CD14-positive monocyte (primary cell): ENCODE data around the gene BOD1. TPM values are rescaled to one million over a fixed set of nuclear protein-coding genes. Genes with fewer than 3 reads are reported as not detected.

ENCODE experiments used
- DNase-seq, 3 donors: peaks; one replicate each; pipeline ENCODE4 v3.0.0-alpha.2; 2011 to 2022
- H2AFZ ChIP-seq: 2 replicates; pipeline ENCODE4 v1.6.0; 2012; ENCODE audit warnings: mild to moderate bottlenecking, low read depth, low read length, inconsistent platforms; ENCODE audit not compliant: insufficient read depth, poor library complexity, severe bottlenecking
- H3K27ac ChIP-seq, 2 donors: 1 replicate in 1 of 2; 2 replicates in 1 of 2; pipeline ENCODE4 v1.5.1; 2012 to 2013; ENCODE audit warnings: low read length in 2 of 2, control low read depth in 1 of 2, inconsistent platforms in 1 of 2, low read depth in 1 of 2, mild to moderate bottlenecking in 1 of 2
- H3K27me3 ChIP-seq, 2 donors: one replicate each; pipeline versions ENCODE4 v1.6.0 to v1.6.1; 2011 to 2013; ENCODE audit warnings: low read length in 2 of 2; ENCODE audit not compliant: control insufficient read depth in 2 of 2, insufficient read depth in 2 of 2
- H3K36me3 ChIP-seq, 2 donors: replicated peaks in 1 of 2; 1 replicate in 1 of 2; 2 replicates in 1 of 2; pipeline versions ENCODE4 v1.5.1 to v1.6.1; 2012 to 2013; ENCODE audit warnings: low read length in 2 of 2, control low read depth in 1 of 2, inconsistent platforms in 1 of 2, mild to moderate bottlenecking in 1 of 2; ENCODE audit not compliant: insufficient read depth in 2 of 2, control insufficient read depth in 1 of 2
- H3K4me1 ChIP-seq, 2 donors: 1 replicate in 1 of 2; 2 replicates in 1 of 2; pipeline versions ENCODE4 v1.5.1 to v1.6.1; 2012 to 2013; ENCODE audit warnings: low read length in 2 of 2, control low read depth in 1 of 2, inconsistent platforms in 1 of 2, mild to moderate bottlenecking in 1 of 2, moderate library complexity in 1 of 2; ENCODE audit not compliant: insufficient read depth in 2 of 2, control insufficient read depth in 1 of 2
- H3K4me2 ChIP-seq: replicated peaks from 2 replicates; pipeline ENCODE3; 2012; ENCODE audit warnings: low read length, moderate library complexity, mild to moderate bottlenecking; ENCODE audit not compliant: poor library complexity, severe bottlenecking; ENCODE audit errors: extremely low read depth
- H3K4me3 ChIP-seq, 3 experiments: fragments of 200-600 bp in 1 of 3; sonication (generic) in 1 of 3; replicated peaks in 1 of 3; 1 replicate in 2 of 3; 2 replicates in 1 of 3; pipeline ENCODE4 v1.5.1; 2011 to 2013; ENCODE audit warnings: low read length in 3 of 3, mild to moderate bottlenecking in 3 of 3, control low read depth in 2 of 3, low read depth in 2 of 3, inconsistent platforms in 1 of 3, moderate library complexity in 1 of 3
- H3K79me2 ChIP-seq: 2 replicates; pipeline ENCODE4 v1.6.0; 2012; ENCODE audit warnings: mild to moderate bottlenecking, control low read depth, inconsistent platforms, low read length, moderate library complexity; ENCODE audit not compliant: insufficient read depth
- H3K9ac ChIP-seq: 2 replicates; pipeline ENCODE4 v1.6.0; 2017; ENCODE audit warnings: low read length, mild to moderate bottlenecking; ENCODE audit not compliant: insufficient read depth, poor library complexity, severe bottlenecking
- H3K9me3 ChIP-seq, 2 donors: replicated peaks in 1 of 2; 1 replicate in 1 of 2; 2 replicates in 1 of 2; pipeline versions ENCODE4 v1.5.1 to v1.6.1; 2012 to 2013; ENCODE audit warnings: low read length in 2 of 2, control low read depth in 1 of 2; ENCODE audit not compliant: control insufficient read depth in 1 of 2, insufficient read depth in 1 of 2
- H4K20me1 ChIP-seq: 2 replicates; pipeline ENCODE4 v1.6.0; 2012; ENCODE audit warnings: mild to moderate bottlenecking, low read length, control low read depth, moderate library complexity; ENCODE audit not compliant: insufficient read depth
- H3K27ac Mint-ChIP-seq, 7 donors: one replicate each; pipeline ENCODE4 v1.8.0; 2020; ENCODE audit warnings: mild to moderate bottlenecking in 7 of 7, mixed read lengths in 7 of 7, moderate library complexity in 6 of 7, inconsistent platforms in 2 of 7
- H3K27me3 Mint-ChIP-seq, 3 donors: one replicate each; pipeline ENCODE4 v1.8.0; 2021 to 2022; ENCODE audit warnings: low read depth in 3 of 3, mild to moderate bottlenecking in 3 of 3, mixed read lengths in 3 of 3, moderate library complexity in 3 of 3, inconsistent platforms in 1 of 3
- H3K36me3 Mint-ChIP-seq, 2 donors: one replicate each; pipeline ENCODE4 v1.8.0; 2020; ENCODE audit warnings: mixed read lengths in 2 of 2, inconsistent platforms in 1 of 2, mild to moderate bottlenecking in 1 of 2
- H3K4me1 Mint-ChIP-seq: one replicate; pipeline ENCODE4 v1.8.0; 2020; ENCODE audit warnings: mild to moderate bottlenecking, mixed read lengths
- H3K4me3 Mint-ChIP-seq, 2 donors: one replicate each; pipeline ENCODE4 v1.8.0; 2020; ENCODE audit warnings: mild to moderate bottlenecking in 2 of 2, mixed read lengths in 2 of 2, moderate library complexity in 1 of 2
- H3K9me3 Mint-ChIP-seq, 7 donors: one replicate each; pipeline ENCODE4 v1.8.0; 2020 to 2022; ENCODE audit warnings: mixed read lengths in 7 of 7, mild to moderate bottlenecking in 6 of 7, moderate library complexity in 6 of 7, inconsistent platforms in 2 of 7
- WGBS: methylation state at CpG from one replicate; pipeline ENCODE4 v1.1.5; 2013; ENCODE audit warnings: missing lambda C conversion rate; ENCODE audit not compliant: insufficient coverage; 5-methylcytosine and 5-hydroxymethylcytosine counted together
- intact Hi-C, 2 donors: fragments of 100-400 bp; cut with micrococcal nuclease; formaldehyde crosslinking; loops; one replicate each; pipeline versions ENCODE4 v1.15.0 to v1.15.1; 2023
- polyA plus RNA-seq, 3 donors: library from polyadenylated mRNA; depleted of rRNA in 1 of 3; unstranded in 2 of 3; stranded (reverse) in 1 of 3; fragments of 300-500 nt in 2 of 3; fragments of >200 nt in 1 of 3; fragmentation: Illumina TruSeq in 2 of 3; gene quantifications; 1 replicate in 2 of 3; 2 replicates in 1 of 3; pipeline ENCODE4 v1.2.3, GENCODE V29; 2012 to 2021
- TF ChIP-seq, protein P1 (sequence below): fragments of 200-600 bp; IDR thresholded peaks from one replicate; pipeline ENCODE4 v1.8.0; 2022; ENCODE audit warnings: antibody characterized with exemption, mild to moderate bottlenecking

BOD1 gene
- polyA plus RNA-seq, 3 donors, result 4.5 to 11.3 (median 5.8) TPM

DNA sequence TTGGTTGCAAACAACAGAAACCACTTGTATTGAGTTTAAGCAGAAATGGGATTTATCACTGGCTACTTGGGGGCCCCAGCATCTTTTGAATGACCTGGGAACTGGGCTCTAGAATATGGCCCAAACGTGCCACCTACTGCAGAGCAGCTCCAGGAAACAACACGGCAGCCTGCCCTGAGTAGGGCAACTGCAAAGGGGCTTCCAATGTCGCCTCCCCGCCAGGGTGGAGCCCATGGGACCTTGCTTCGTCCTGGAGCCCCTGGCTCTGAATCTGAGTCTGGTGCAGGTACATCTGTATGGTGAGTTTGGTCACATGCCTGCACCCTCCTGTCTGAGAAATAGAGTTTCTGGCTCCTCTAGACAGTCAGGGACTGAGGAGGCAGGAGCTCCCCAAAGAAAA, 38.6 kb downstream of the BOD1 start:
- no peak overlapping the region for H3K27ac Mint-ChIP-seq
- WGBS, result 90% methylated on average over 5 of the region's 5 CpGs
- Histone ChIP-seq H3K9me3 (peaks cover 0 to 10% of the 10 kb centered on the region in 2 donors), H3K4me3 (no peak overlapping the region), H3K79me2 (no peaks in the 10 kb centered on the region), H3K9ac (no peak overlapping the region), H3K4me2 (no peak overlapping the region), H3K36me3 (no peaks in the 10 kb centered on the region), H4K20me1 (no peaks in the 10 kb centered on the region), H3K4me1 (no peaks in the 10 kb centered on the region), H3K27ac (no peak overlapping the region), H3K27me3 (peaks cover 2 to 4% of the 10 kb centered on the region in 2 donors), H2AFZ (no peak overlapping the region)
- no peaks in the 10 kb centered on the region for H3K36me3 Mint-ChIP-seq
- peaks cover 3 to 13% (median 10%) of the 10 kb centered on the region in 7 donors for H3K9me3 Mint-ChIP-seq
- DNase-seq, result no peak
- no peak overlapping the region for H3K4me3 Mint-ChIP-seq
- TF ChIP-seq, protein P1, sequence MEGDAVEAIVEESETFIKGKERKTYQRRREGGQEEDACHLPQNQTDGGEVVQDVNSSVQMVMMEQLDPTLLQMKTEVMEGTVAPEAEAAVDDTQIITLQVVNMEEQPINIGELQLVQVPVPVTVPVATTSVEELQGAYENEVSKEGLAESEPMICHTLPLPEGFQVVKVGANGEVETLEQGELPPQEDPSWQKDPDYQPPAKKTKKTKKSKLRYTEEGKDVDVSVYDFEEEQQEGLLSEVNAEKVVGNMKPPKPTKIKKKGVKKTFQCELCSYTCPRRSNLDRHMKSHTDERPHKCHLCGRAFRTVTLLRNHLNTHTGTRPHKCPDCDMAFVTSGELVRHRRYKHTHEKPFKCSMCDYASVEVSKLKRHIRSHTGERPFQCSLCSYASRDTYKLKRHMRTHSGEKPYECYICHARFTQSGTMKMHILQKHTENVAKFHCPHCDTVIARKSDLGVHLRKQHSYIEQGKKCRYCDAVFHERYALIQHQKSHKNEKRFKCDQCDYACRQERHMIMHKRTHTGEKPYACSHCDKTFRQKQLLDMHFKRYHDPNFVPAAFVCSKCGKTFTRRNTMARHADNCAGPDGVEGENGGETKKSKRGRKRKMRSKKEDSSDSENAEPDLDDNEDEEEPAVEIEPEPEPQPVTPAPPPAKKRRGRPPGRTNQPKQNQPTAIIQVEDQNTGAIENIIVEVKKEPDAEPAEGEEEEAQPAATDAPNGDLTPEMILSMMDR, result no peak
- peaks cover 13 to 27% (median 25%) of the 10 kb centered on the region in 3 donors for H3K27me3 Mint-ChIP-seq
- peaks cover 4% of the 10 kb centered on the region for H3K4me1 Mint-ChIP-seq
- intact Hi-C loops, result no loop called here

GRCh38 chr5:173577166-173577565, 39.3 kb downstream of the BOD1 start:
- Histone ChIP-seq H3K27ac (no peak overlapping the region), H3K4me3 (no peak overlapping the region), H3K36me3 (no peaks in the 10 kb centered on the region), H3K9me3 (peaks cover 0 to 10% of the 10 kb centered on the region in 2 donors), H3K27me3 (peaks cover 4 to 10% of the 10 kb centered on the region in 2 donors), H2AFZ (no peak overlapping the region), H3K4me2 (no peak overlapping the region), H3K79me2 (no peaks in the 10 kb centered on the region), H3K4me1 (no peaks in the 10 kb centered on the region), H3K9ac (no peak overlapping the region), H4K20me1 (no peaks in the 10 kb centered on the region)
- no peak for DNase-seq
- peaks cover 4% of the 10 kb centered on the region for H3K4me1 Mint-ChIP-seq
- no peak overlapping the region for H3K4me3 Mint-ChIP-seq
- TF ChIP-seq, protein P1, result no peak
- peak overlapping the region in 1 of 7 donors; percentile 58 for H3K27ac Mint-ChIP-seq
- H3K36me3 Mint-ChIP-seq, result no peaks in the 10 kb centered on the region
- 81% methylated on average over 3 of the region's 3 CpGs for WGBS
- H3K9me3 Mint-ChIP-seq, result peaks cover 3 to 13% (median 10%) of the 10 kb centered on the region in 7 donors
- H3K27me3 Mint-ChIP-seq, result peaks cover 18 to 29% (median 26%) of the 10 kb centered on the region in 3 donors
- intact Hi-C loops, result no loop called here
